HG03439 (cell line): ENCODE results near the gene PDE7B.

Experiments used
- ATAC-seq: cut with Tn5 transposase; IDR thresholded peaks from one replicate; pipeline ENCODE4 v1.9.1; 2021; ENCODE audit warnings: mild to moderate bottlenecking, moderate library complexity; ENCODE audit not compliant: unreplicated experiment

The PDE7B gene

DNA sequence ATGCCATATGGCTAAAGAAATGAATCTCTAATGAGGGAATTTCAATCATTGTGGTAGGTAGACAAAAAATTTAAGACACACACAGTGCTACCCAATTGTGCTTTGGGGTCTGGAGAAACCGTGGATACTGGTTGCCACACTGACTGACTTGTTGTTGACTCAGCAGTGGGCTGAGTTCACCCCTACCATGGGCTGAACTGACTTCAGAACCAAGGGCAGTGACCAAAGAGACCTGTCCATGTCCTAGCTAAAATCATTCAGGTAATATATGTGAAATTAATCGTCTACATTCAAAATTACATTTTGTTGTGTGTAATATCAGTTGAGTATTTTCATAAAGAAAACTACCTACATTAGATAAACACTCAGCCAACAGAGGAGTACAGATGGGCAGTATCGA is 131.6 kb downstream of the PDE7B start:
- no peak for ATAC-seq

DNA sequence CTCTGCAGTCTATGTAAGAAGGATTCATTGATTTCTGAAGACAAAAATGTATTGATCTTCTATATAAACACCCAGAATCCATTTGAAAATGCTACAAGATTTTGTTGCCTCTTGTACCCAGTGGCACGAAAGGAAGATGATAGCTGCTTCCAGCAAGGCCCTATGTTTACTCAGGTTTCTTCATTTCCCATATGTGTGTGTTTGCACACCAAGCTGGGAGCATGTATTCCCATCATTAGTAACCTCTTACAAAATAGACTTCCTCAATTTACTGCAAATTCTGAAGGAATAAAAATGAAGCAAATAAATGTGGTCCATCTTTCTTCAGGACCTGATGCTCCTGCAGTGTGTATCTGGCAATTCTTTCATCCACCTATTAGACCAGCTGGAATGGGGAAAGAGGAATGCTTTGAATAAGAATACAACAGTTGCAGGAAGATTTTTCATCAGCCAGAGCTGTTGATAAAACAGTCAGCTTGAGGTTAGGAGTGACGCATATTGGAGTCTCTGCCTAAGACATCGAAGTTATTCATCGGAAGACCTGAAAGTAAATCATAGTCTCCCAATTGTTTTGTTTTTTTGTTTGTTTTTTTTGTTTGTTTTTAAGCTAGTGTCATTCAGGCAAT is 132.3 kb downstream of the PDE7B start:
- ATAC-seq = no peak

DNA sequence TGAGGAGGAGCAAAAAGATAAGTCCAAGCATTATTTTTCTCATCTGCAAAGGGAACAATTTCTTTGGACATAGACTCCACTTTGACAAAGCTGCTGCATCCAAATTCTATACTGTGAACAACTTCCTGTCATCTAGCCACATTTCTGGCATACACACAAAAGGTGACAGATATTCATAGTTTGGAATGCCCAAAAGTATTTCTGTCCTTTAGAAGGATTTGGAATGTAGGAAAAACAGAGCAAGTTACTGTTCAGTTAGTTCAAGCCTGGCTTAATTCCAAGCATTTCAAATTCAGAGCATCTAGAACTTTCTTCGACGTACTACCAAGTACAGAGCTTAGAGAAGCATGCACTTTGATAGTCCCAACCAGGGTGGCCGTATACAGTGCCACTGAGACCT is 134.0 kb downstream of the PDE7B start:
- ATAC-seq = no peak

DNA sequence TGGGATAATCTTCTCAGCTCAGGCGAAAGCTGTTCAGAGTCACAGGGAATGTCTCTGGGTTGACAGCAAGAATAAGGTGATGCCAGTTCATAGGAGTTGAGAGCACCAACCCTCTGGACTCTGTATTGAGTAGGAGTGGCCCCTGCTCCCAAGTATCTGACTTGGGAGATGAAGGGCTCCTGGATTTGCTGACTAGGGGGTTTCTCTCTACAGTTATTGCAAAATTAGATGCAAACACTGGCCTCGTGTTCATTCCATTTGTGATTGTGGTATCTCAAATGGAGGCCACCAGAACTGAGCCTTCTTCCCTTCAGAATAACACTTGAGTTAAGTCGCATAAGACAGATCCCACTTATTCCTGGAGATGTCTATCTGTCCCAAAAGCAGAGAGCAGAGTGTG is 135.7 kb downstream of the PDE7B start:
- ATAC-seq = no peak

DNA sequence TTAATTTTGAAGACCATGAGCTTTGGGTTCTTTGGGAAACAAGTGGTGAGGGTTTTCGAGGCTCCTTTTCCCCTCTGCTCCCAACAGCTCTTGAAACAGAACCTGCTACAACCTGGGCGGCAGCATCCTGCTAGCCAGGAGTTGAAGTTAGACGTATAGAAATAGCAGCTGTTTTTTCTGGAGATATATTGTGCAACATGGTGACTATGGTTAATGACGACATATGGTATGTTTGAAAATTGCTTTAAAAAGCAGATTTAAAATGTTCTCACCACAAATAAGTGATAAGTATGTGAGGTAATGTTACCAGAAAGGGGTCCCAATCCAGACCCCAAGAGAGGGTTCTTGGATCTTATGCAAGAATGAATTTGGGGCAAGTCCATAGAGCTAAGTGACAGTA is 138.9 kb downstream of the PDE7B start:
- ATAC-seq = no peak

DNA sequence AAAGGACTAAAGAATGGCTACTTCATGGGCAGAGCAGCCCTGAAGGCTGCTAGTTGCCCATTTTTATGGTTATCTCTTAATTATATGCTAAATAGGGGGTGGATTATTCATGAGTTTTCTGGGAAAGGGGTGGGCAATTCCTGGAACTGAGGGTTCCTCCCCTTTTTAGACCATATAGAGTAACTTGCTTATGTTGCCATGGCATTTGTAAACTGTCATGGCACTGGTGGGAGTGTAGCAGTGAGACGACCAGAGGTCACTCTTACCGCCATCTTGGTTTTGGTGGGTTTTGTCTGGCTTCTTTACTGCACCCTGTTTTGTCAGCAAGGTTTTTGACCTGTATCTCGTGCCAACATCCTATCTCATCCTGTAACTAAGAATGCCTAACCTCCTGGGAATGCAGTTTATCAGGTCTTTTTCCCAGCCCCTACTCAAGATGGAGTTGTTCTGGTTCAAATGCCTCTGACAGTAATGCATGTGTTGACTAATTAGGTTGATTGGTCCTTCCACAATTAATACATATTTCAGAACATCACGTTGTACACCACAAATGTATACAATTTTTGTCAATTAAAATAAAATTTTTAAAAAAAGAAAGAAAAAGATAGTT is 139.5 kb downstream of the PDE7B start:
- ATAC-seq = no peak

DNA sequence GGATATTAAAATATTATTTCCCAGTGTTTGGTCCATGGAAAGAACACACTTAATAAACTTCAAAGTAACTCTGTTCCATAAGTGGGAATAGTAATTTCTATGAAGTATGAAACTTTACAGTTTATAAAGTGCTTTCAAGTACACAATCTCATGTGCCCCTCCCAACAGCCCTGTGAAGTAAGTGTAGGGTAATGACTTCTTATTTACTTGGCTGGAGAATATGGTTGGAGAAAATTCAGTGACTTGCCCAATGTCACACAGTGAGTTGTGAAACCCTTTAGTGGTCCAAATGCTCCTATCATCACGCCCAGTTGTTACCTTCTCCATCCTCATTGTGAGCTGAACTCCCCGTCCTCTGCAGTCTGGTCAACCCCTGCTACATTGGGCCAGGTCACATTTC is 141.2 kb downstream of the PDE7B start:
- ATAC-seq = no peak

DNA sequence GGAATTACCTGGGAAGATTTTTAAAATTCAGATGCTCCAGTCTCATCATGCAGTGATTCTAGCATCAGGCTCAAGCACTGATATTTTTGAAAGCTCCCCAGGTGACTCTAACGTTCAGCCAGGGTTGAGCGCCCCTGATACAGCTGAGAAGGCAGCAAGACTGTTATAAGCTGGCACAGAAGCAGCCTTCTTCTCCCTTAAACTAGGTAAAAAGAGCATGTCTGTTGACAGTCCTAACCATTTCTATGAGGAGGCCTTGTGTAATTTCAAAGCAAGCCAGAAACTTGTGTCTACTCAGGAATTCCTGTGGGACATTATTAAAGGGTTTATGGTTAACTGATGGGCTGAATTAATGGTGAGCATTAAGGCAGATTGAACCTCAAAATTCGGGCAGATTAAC is 141.9 kb downstream of the PDE7B start:
- no peak for ATAC-seq

DNA sequence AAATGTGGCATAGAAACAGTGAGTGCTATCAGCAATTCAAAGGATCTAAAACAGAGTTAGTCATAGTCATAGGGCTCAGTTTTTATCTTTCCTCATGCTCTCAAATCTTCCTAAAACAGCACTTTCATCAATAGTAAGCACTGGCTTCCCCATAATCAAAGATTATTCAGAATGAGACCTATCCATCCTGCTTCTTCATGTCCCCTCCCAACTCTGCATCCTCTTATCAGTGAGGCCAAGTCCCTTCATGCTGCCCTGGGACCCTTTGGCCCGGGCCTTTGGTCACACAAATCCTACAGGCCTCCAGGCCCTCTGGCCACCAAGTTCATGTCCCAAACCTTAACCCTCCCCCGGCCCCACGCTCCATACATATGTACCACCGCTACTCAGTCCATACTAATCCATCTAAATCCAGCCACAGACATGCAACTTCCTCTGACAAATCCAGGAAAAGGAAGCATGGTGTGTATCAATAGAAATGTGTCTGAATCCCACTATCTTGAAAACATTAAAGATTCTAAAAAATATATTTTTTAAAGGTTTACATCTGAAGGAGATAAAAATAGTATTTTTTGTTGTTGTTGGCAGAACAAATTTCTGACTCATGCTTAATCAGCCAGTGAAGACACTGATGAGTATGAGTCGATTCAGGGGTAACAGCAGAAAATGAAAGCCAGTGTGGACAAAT is 143.5 kb downstream of the PDE7B start:
- no peak for ATAC-seq

DNA sequence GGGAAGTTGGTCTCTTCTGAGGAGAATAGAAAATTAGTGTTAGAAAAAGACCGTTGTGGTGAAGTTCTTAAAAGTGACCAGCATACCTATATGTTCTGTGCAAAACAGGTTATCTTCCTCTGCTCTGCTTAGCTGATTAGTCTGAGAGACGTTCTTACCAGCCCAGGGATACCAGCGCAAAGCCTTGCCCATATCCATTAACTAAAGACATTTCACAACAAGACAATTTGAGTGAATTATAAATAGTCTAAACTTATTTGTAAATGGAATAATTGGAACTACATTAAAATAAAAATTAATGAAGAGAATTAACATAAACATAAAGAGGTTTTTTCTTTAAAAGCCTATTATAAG is 144.0 kb downstream of the PDE7B start:
- no peak for ATAC-seq

DNA sequence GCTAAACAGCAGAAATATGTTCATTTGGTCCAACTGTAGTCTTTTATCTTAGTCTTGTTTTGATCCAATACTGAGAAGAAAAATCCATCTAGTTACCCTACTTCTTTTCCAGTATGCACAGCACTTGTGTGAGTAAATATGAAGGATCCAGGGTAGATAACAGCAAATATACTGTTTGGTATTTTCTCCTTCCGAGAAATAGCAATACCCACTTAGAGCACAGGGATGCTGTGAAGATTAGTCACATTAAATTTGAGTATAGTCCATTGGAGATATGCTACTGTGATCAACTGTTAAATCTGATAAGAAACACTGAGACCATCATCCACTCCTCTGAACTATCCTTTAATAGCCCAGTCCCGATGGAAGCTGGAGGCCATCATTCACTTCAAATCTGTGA is 145.2 kb downstream of the PDE7B start:
- ATAC-seq = no peak

DNA sequence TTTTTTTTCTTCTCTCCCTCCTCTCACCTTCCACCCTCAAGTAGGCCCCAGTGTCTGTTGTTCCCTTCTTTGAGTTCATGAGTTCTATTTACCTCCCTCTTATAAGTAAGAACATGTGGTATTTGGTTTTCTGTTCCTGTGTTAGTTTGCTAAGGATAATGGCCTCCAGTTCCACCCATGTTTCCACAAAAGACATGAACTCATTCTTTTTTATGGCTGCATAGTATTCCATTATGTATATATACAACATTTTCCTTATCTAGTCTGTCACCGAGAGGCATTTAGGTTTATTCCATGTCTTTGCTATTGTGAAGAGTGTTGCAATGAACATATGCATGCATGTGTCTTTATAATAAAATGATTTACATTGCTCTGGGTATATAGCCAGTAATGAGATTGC is 147.9 kb downstream of the PDE7B start:
- no peak for ATAC-seq

DNA sequence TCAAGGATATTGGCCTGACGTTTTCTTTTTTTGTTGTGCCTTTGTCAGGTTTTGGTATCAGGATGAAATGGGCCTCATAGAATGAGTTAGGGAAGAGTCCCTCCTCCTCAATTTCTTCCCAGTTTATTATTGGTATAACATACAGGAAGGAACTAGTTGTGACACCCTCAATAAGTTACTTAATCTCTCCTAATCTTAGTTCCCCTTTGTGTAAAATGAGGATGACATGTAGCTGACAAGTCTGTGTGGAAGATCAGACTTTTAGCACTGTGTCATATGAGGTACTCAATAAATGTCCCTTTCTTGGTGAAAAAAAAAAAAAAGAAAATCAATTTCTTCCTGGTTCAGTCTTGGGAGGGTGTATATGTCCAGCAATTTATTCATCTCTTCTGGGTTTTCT is 155.8 kb downstream of the PDE7B start:
- no peak for ATAC-seq

DNA sequence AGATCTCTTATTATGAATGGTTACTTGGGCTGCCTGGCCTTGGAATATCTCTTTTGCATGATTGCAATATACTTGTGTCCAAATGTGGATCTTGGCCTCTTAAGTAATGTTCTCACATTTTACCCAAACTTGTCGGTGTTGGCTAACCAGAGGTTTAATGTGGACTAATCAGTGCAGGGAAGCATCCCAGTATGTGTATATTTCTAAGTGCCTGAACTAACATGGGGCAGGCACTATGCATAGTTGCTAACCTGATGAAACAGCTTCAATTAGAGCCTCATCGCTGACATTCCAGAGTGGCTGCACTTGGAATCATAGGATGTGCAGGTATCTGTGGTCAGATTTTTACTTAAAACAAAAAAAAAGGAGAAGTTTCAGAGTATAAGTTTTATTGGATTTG is 160.0 kb downstream of the PDE7B start:
- ATAC-seq = no peak

DNA sequence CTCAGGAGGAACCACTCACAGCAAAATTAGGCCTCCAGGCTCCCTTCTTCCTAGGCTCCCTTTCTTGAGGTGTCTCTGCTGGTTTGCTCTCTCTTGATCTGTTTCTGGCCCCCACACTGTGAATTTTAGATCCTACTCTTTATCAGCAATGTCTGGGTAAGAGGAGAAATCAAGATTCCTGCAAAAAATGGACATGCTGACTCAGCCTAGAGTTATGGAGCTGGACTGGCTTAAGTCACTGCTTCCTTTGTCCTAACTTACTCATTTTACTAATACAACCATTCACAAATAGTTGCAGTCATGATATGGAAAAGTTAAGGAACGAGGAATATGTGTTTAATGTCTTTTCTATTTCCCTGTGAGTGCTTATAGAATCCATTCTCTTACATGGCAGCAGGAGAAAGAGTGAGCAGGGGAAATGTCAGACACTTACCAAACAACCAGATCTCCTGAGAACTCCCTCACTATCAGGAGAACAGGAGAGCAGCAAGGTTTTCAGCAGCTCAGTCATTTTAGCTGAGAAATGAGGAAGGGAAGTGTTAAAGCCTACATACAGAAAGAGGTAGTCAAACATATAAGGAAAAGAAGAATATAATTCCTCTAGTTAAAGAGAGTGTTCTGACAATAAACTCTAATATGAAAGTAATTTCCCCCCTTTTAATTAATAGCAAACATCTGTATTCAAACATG is 160.8 kb downstream of the PDE7B start:
- no peak for ATAC-seq

DNA sequence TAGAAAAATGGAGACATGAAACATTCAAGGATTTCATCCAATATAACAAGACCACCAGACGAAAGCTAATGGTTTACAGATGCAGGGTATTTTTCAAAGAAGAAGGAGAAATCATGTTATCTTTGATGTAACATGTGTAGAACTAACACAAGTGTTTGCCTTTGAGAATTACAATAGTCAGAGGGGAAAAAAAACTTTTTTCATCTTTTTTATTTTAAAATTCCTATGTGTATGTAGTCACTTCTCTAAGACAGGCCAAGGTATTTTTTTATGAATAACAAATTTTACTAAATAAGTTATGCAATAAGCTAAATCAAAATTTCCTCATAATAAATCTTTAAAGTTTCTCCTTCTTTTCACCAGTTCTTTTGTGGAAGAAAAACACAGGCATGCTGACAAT is 161.4 kb downstream of the PDE7B start:
- ATAC-seq = no peak

DNA sequence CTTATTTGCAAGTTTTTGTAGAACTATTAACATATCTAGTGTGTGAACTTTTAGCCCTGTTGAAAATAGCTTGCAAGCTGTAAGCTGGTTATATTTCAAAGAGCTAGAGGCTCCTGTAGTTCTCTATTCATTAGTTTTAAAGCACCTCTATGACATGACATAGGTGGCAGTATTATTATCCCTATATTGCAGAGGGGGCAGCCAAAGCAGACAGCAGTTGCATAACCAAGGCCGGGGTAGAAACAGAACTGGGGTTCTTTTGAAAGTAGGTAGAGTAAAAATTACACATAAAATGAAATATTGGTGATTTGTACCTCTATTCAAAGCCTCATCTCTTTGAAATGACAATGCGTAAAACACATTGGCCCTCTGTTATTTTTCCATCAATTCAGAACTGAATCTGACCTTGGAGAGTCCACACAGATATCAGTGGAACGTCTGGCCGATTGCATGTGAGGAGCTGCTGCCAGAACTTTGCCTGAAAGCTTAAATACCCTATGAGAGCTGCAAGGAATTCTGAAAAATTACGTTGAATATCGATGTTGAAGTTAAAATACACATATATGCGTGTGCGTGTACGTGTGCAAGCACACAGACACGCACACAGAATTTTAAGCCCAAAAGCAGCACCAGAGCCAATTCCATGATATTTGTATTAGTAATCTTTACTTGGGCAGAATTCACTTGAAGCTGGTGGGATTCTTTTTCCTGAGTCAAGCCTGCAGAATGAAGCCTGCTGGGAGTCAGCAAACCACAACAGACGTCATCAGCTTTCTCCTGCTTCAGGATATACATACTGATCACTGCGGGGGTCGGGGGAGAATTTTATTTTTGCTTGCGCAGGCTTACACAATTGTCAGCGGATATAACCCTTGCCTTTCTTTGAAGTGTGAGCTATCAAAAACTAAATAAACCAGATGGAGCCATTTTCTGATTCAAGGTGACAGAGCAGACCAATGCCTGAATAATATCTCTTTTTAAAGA is 163.2 kb downstream of the PDE7B start:
- no peak for ATAC-seq

DNA sequence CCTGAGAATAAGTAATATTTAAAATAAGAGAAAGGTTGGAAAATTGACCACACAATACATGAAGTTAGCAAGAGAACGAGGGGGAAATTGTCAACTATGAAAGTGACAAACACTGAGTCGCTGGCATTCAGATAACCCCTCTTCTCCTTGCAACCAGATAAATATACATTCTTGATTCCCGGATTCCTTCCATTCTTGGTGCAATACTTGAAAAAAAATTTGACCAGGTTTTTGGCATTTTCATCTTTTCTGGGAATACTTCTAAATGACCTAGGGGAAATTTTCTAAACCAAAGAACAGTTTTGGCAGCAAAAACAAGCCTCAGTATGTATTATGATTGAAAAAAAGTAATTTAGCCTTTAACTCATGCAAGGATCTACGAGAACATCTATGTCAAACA is 164.0 kb downstream of the PDE7B start:
- no peak for ATAC-seq

DNA sequence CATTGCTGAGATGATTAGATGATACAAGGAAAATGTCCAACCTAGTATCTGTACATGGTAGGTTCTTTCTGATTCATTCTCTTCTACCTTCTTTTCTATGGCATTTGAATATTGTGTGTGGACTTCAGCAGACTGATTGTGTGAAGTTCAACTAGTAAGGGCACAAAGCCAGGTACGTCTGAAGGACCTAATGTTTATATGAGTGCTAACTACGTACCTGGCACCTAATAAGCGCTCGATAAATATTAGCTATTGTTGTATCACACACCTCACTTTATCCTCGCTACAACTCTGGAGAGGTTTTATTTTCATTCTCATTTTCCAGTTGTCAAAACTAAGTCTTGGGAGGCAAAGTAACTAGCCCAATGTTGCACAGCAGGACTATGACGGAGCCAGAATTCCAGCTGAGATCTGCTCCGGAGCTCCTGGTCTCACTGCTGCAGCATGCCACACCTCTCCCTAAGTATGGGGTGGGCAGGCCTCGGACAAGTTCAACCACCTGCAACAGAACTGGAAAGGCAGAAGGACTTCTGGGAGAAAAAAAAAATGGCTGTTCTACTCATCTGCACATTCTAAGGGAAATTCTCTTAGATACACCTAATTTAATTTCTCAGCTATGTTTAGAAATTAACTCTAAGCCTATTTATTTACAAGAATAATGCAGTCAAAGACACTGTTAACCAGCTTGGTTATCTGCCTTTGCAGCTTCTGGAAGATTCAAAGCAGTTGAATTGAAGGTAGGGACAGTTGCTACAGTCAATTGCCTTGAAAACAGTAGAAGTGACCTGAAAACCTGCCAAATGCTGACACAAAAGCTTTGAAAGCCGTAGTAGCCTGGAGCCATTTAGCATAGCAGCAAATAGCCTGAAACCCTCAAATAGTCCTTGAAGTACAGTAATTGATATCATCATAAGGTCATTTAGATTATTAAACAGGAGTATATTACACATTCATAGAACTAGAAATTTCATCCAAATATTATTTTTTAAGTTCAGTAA is 165.0 kb downstream of the PDE7B start:
- no peak for ATAC-seq

DNA sequence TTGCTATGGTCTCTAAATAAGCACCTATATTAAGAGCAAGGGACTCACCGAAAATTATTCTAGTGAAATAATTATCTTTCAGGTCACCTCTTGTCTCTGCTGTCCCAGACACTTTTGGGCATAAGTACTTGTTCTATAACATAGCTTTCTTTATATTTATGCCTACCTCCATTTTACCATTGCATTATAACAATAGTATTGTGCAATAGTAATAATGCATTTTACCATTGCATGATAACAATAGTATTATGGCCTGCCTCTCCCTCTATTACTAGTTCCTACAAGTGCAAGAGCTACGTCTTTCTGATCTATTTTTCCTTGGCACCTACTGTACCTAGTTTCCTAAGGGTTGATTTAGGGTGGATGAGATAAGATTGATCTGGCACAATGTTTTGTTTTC is 169.2 kb downstream of the PDE7B start:
- no peak for ATAC-seq
